CD4-positive, alpha-beta T cell treated with Interleukin-6 for 4 hours (primary cell): ENCODE measurements around the gene DSG2.
"Not testable (repeated sequence)": the region's sequence is repeated elsewhere in the genome, so short reads cannot be mapped to it uniquely, and the experiment has no call there.

Source experiments
- DNase-seq: peaks from one replicate; pipeline ENCODE4 v3.0.0-alpha.2; 2020; ENCODE audit warnings: mixed read lengths

Gene DSG2

GRCh38 chr18:31503011-31503410 lies 5.0 kb downstream of the DSG2 start:
- DNase-seq, result no peak

GRCh38 chr18:31504455-31505147 lies 6.6 kb downstream of the DSG2 start:
- DNase-seq, result no peak

- no peak for DNase-seq
Observed at GRCh38 chr18:31505156-31505555, 7.2 kb downstream of the DSG2 start.

- no peak for DNase-seq
Observed at GRCh38 chr18:31506024-31506742, 8.2 kb downstream of the DSG2 start.

GRCh38 chr18:31507124-31507523 lies 9.1 kb downstream of the DSG2 start:
- not testable (repeated sequence) for DNase-seq

GRCh38 chr18:31508781-31509180 lies 10.8 kb downstream of the DSG2 start:
- DNase-seq, result no peak

- no peak for DNase-seq
Observed at GRCh38 chr18:31509571-31509970, 11.6 kb downstream of the DSG2 start.

- no peak for DNase-seq
Observed at GRCh38 chr18:31510319-31510718, 12.3 kb downstream of the DSG2 start.

- DNase-seq, result no peak
Observed at GRCh38 chr18:31511098-31511497, 13.1 kb downstream of the DSG2 start.

GRCh38 chr18:31512203-31512764 lies 14.3 kb downstream of the DSG2 start:
- DNase-seq, result no peak

GRCh38 chr18:31513189-31513935 lies 15.4 kb downstream of the DSG2 start:
- DNase-seq, result no peak

GRCh38 chr18:31516437-31516836 lies 18.5 kb downstream of the DSG2 start:
- no peak for DNase-seq

- DNase-seq, result no peak
Observed at GRCh38 chr18:31526374-31526773, 28.4 kb downstream of the DSG2 start.

- no peak for DNase-seq
Observed at GRCh38 chr18:31533236-31533635, 35.3 kb downstream of the DSG2 start.

GRCh38 chr18:31538837-31539236 lies 40.9 kb downstream of the DSG2 start:
- DNase-seq, result no peak

GRCh38 chr18:31546476-31546875 lies 48.5 kb downstream of the DSG2 start:
- DNase-seq, result no peak

- DNase-seq, result no peak
Observed at GRCh38 chr18:31548853-31549252, 50.9 kb downstream of the DSG2 start.

GRCh38 chr18:31549416-31549815 lies 51.4 kb downstream of the DSG2 start:
- DNase-seq, result no peak

GRCh38 chr18:31551883-31552282 lies 53.9 kb downstream of the DSG2 start:
- no peak for DNase-seq

GRCh38 chr18:31553800-31554199 lies 55.8 kb downstream of the DSG2 start:
- no peak for DNase-seq

GRCh38 chr18:31554776-31555175 lies 56.8 kb downstream of the DSG2 start:
- no peak for DNase-seq

- peak; percentile 23 for DNase-seq
Observed at GRCh38 chr18:31555971-31556747, 58.2 kb downstream of the DSG2 start.

- no peak for DNase-seq
Observed at GRCh38 chr18:31557446-31557845, 59.5 kb downstream of the DSG2 start.
